ENCODE measurements around the gene RWDD3.

RWDD3 gene

GRCh38 chr1:95236784-95237575, 3.0 kb downstream of the RWDD3 start:
- Histone ChIP-seq H3K27me3 (no peaks in the 10 kb centered on the region), H3K36me3 (peaks cover 17 to 22% (median 18%) of the 10 kb centered on the region in 3 donors), H3K4me1 (peaks cover 0 to 49% (median 25%) of the 10 kb centered on the region in 4 donors), H3K4me3 (no peak overlapping the region), H3K27ac (no peak overlapping the region), H3K9me3 (peaks cover 0 to 4% (median 4%) of the 10 kb centered on the region in 3 donors)
- intact Hi-C loops (cut with DNase I; ENCODE audit: low total_unique reads): loop anchor here (10.0 kb wide), 1 partner anchor 162 kb away; the partner anchor contains the start of gene ALG14
- TF ChIP-seq CTCF (IDR thresholded peaks at IDR 0.05): no peak
- no peak for DNase-seq

GRCh38 chr1:95237981-95238703, 4.1 kb downstream of the RWDD3 start:
- no peak for TF ChIP-seq CTCF (IDR thresholded peaks at IDR 0.05)
- DNase-seq: no peak
- H3K9me3 ChIP-seq: peaks cover 4 to 11% (median 5%) of the 10 kb centered on the region in 3 donors
- H3K4me3 ChIP-seq: no peak overlapping the region
- H3K4me1 ChIP-seq: peaks cover 0 to 38% (median 20%) of the 10 kb centered on the region in 4 donors
- H3K36me3 ChIP-seq: peaks cover 24 to 30% (median 24%) of the 10 kb centered on the region in 3 donors
- no peak overlapping the region for H3K27ac ChIP-seq
- H3K27me3 ChIP-seq: no peaks in the 10 kb centered on the region
- intact Hi-C loops (cut with DNase I; ENCODE audit: low total_unique reads): loop anchor here (10.0 kb wide), 1 partner anchor 163 kb away; the partner anchor contains the start of gene ALG14

GRCh38 chr1:95245029-95245428, 11.0 kb downstream of the RWDD3 start:
- Histone ChIP-seq H3K4me3 (no peak overlapping the region), H3K4me1 (no peaks in the 10 kb centered on the region), H3K27me3 (no peaks in the 10 kb centered on the region), H3K9me3 (peaks cover 4 to 11% (median 5%) of the 10 kb centered on the region in 3 donors), H3K36me3 (peaks cover 24 to 46% (median 30%) of the 10 kb centered on the region in 3 donors), H3K27ac (no peak overlapping the region)
- intact Hi-C loops (cut with DNase I; ENCODE audit: low total_unique reads): no loop called here
- no peak for TF ChIP-seq CTCF (IDR thresholded peaks at IDR 0.05)
- DNase-seq: no peak

GRCh38 chr1:95246511-95246910, 12.5 kb downstream of the RWDD3 start:
- Histone ChIP-seq H3K9me3 (peaks cover 4 to 10% (median 5%) of the 10 kb centered on the region in 3 donors), H3K4me3 (no peak overlapping the region), H3K27ac (no peak overlapping the region), H3K36me3 (peaks cover 12 to 34% (median 21%) of the 10 kb centered on the region in 3 donors), H3K4me1 (no peaks in the 10 kb centered on the region), H3K27me3 (no peaks in the 10 kb centered on the region)
- intact Hi-C loops (cut with DNase I; ENCODE audit: low total_unique reads): no loop called here
- no peak for TF ChIP-seq CTCF (IDR thresholded peaks at IDR 0.05)
- no peak for DNase-seq

GRCh38 chr1:95247607-95248006, 13.6 kb downstream of the RWDD3 start:
- no peak for DNase-seq
- H3K9me3 ChIP-seq: peaks cover 0 to under 1% (median 0%) of the 10 kb centered on the region in 3 donors
- intact Hi-C loops (cut with DNase I; ENCODE audit: low total_unique reads): no loop called here
- H3K36me3 ChIP-seq: peaks cover 8 to 32% (median 19%) of the 10 kb centered on the region in 3 donors
- no peak overlapping the region for H3K4me3 ChIP-seq
- no peak overlapping the region for H3K27ac ChIP-seq
- TF ChIP-seq CTCF (IDR thresholded peaks at IDR 0.05): no peak
- no peaks in the 10 kb centered on the region for H3K4me1 ChIP-seq
- H3K27me3 ChIP-seq: no peaks in the 10 kb centered on the region
